ENCODE measurements around the gene LUZP4. TPM values are rescaled to one million over a fixed set of nuclear protein-coding genes. Genes with fewer than 3 reads are reported as not detected.

The LUZP4 gene
- total RNA-seq, 1 experiment from 2014 or later = not detected

DNA sequence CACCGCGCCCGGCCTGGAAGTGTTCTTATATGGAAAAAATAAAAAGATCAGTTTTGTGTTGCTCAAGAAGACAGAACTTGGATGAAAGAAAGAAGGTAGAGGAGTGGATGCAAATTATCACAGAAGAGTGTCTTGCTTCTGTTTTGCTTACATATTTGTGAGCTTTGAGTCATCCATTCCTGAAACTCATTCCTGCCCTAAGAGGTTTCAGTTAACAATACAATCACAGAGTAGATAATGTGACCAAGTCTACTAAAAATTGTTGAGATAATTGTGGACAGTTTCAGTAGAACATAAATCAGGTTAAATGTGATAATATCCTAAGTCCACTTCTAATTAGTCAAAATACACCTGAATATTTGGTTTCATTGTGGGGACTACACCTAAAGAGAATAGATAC lies 29.2 kb upstream of the LUZP4 start:
- Histone ChIP-seq H3K9me3 (ENCODE audit: control insufficient read depth in 1 of 2, insufficient read depth in 1 of 2, low read depth in 1 of 2, low read length in 2 of 2) (no peaks in the 10 kb centered on the region), H3K36me3 (ENCODE audit: control insufficient read depth in 1 of 2, insufficient read depth in 2 of 2, low read length in 2 of 2) (no peaks in the 10 kb centered on the region), H3K4me1 (ENCODE audit: control insufficient read depth in 1 of 2, insufficient read depth in 2 of 2, low read length in 2 of 2) (no peaks in the 10 kb centered on the region), H3K27me3 (ENCODE audit: insufficient read depth, low read length) (no peaks in the 10 kb centered on the region), H3K4me2 (ENCODE audit: low read length) (no peak overlapping the region), H3K79me2 (ENCODE audit: insufficient read depth, low read length) (no peaks in the 10 kb centered on the region), H3K27ac (ENCODE audit: low read depth, low read length) (no peak overlapping the region), H4K20me1 (ENCODE audit: insufficient read depth) (no peaks in the 10 kb centered on the region), H3K4me3 (replicated peaks in 1 of 2; ENCODE audit: low read depth in 1 of 2, low read length in 2 of 2) (no peak overlapping the region), H3K9ac (ENCODE audit: low read length) (no peak overlapping the region), H2AFZ (ENCODE audit: low read depth, low read length, poor library complexity, severe bottlenecking) (no peak overlapping the region), H3K9me2 (ENCODE audit: insufficient read depth) (no peaks in the 10 kb centered on the region)
- no peak for ATAC-seq
- ChIA-PET RAD21 (ENCODE audit: low non-redundant PET in 1 of 2, low total read pairs in 2 of 2, uncharacterized antibody in 2 of 2, unreplicated experiment in 2 of 2) (no interaction called here), CTCF (no interaction called here), POLR2A (no interaction called here)
- intact Hi-C loops (cut with micrococcal nuclease) = no loop called here
- TF ChIP-seq EZH2 (IDR thresholded peaks at IDR 0.05) (no peak), EGR1 (IDR thresholded peaks at IDR 0.05; ENCODE audit: low read depth) (no peak), SP1 (IDR thresholded peaks at IDR 0.05; ENCODE audit: low read depth) (no peak), POLR2A (IDR thresholded peaks at IDR 0.05; ENCODE audit: borderline replicate concordance, extremely low read depth, insufficient read depth, insufficient read length) (no peak), CBX3 (IDR thresholded peaks at IDR 0.05; ENCODE audit: low read depth) (no peak), EZH2phosphoT487 (IDR thresholded peaks at IDR 0.05; ENCODE audit: borderline replicate concordance) (no peak), JUND (IDR thresholded peaks at IDR 0.05) (no peak), ZBTB33 (IDR thresholded peaks at IDR 0.05; ENCODE audit: extremely low read depth, insufficient replicate concordance, low read length) (no peak), POLR2AphosphoS5 (IDR thresholded peaks at IDR 0.05; ENCODE audit: low read depth, low read length) (no peak), YY1 (IDR thresholded peaks at IDR 0.05; ENCODE audit: extremely low read depth, insufficient replicate concordance, low read depth, low read length) (no peak), TCF7L2 (IDR thresholded peaks at IDR 0.05; ENCODE audit: borderline replicate concordance, extremely low read depth, insufficient read depth, insufficient read length) (no peak), RAD21 (IDR thresholded peaks at IDR 0.05; ENCODE audit: low read depth) (no peak)
- no TSS peak for BruUV-seq (replicated peaks)
- no peak for DNase-seq (ENCODE audit: low read depth, low spot score)

Data from HCT116 (cell line).